Right renal cortex interstitium (tissue), 3 donors: ENCODE measurements around the gene LRP1-AS. TPM values are rescaled to one million over a fixed set of nuclear protein-coding genes. Genes with fewer than 3 reads are reported as not detected.
"Not testable (repeated sequence)": the region's sequence is repeated elsewhere in the genome, so short reads cannot be mapped to it uniquely, and the experiment has no call there.

Experiments
- DNase-seq, 3 donors: peaks; one replicate each; pipeline ENCODE4 v3.0.0-alpha.2; 2013; ENCODE audit warnings: low read depth in 3 of 3, low spot score in 2 of 3
- polyA plus RNA-seq, 3 donors: library from polyadenylated mRNA; unstranded; fragments of 120-200 nt; gene quantifications; one replicate each; pipeline ENCODE4 v1.2.1, GENCODE V29; 2013; ENCODE audit not compliant: insufficient read length in 3 of 3

LRP1-AS gene
- polyA plus RNA-seq, 3 donors: 0.44 TPM; not detected in 2

DNA sequence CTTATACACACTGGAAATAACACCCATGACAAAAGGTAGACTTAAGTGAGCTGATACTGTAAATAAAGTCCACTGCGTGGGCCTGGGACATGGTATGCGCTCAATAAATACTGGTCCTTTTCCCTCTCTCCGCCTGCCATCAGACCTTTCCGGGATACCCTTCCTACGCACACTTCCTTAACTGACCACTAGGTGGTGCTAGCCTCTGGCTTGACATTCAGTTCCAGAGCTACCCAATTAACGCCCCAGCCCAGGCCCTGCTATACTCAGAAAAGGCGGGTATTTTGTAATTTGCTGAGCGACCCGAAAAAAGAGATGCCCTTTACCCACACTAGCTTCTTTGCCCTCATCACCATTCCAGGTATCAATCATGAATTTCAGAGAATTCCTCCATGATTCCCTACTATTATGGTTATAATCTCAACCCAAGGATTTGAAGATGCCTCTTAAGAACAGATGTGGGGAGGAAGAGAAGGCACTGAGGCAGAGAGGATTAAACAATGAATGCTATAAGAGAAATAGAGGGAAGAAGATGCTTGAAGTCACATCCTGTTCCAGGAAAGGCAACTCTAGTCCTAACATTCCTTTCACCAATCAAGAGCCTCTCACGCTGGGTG, 23.1 kb downstream of the LRP1-AS start:
- DNase-seq: no peak

GRCh38 chr12:57123813-57124212, 23.6 kb downstream of the LRP1-AS start:
- no peak for DNase-seq

DNA sequence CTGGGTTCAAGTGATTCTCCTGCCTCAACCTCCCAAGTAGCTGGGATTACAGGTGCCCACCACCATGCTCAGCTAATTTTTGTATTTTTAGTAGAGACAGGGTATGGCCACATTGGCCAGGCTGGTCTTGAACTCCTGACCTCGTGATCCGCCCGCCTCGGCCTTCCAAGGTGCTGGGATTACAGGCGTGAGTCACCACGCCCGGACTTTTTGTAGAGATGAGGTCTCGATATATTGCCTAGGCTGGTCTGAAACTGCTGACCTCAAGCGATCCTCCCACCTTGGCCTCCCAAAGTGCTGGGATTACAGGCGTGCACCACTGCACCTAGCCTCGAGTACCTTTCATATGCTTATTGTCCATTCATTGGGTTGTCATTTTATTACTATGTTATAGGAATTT, 26.7 kb downstream of the LRP1-AS start:
- not testable (repeated sequence) for DNase-seq

DNA sequence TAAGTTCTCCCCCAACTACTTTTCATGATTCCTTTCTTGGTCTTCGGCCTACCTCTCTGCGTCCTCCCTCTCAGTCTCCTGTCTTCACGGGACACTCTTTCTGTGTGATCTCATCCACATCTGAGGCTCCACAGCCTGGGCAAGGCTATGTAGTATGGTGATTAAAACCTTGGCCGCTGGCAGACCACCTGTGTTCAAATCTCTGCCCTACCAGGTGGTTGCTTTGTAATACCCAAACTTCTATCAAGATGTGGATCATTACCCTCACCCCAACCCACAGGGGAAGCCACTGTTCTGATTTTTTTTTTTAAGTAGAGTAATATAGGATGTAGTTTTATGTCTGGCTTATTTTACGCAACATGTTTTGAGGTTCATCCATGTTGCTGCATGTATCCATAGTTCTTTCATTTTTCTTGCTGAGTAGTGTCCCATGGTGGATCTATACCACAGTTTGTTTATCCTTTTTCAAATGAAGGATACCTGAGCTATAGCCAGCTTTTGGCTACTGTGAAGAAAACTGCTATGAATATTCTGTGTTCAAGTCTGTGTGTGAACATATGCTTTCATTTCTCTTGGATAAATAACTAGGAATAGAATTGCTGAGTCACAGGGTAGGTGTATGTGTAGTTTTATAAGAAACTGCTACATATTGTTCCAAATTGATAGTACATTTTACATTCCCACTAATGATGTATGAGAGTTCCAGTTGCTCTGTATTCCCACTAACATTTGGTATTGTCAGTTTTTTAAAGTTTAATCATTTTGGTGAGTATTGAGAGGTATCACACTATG, 27.9 kb downstream of the LRP1-AS start:
- no peak for DNase-seq

DNA sequence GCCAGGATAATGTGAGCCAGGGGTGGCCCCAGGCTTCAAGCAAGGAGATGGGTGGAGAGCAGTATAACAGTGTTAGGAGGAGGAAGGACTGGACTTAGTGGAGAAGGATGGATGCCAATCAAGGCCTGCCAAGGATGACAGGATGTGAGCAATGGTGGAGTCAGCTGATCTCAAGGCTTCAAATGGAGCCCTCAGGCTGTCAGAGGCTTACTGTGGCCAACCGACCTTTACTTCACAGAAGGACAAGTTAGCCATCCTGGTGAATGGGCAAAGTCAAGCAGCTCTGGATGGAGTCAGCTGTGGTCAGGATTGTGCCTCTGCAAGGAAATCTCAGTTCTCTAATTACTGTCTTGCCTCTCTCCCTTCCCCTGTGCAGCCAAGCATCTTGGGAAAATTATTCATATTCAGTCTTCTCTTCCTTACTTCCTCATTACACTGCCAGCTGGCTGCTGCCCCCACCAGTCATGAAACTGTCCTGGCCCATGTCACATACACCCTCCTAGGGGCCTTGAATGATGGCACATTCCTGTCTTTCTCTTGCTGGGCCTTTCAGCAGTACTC, 28.6 kb downstream of the LRP1-AS start:
- DNase-seq: no peak

GRCh38 chr12:57116580-57117281, 30.7 kb downstream of the LRP1-AS start:
- no peak for DNase-seq

DNA sequence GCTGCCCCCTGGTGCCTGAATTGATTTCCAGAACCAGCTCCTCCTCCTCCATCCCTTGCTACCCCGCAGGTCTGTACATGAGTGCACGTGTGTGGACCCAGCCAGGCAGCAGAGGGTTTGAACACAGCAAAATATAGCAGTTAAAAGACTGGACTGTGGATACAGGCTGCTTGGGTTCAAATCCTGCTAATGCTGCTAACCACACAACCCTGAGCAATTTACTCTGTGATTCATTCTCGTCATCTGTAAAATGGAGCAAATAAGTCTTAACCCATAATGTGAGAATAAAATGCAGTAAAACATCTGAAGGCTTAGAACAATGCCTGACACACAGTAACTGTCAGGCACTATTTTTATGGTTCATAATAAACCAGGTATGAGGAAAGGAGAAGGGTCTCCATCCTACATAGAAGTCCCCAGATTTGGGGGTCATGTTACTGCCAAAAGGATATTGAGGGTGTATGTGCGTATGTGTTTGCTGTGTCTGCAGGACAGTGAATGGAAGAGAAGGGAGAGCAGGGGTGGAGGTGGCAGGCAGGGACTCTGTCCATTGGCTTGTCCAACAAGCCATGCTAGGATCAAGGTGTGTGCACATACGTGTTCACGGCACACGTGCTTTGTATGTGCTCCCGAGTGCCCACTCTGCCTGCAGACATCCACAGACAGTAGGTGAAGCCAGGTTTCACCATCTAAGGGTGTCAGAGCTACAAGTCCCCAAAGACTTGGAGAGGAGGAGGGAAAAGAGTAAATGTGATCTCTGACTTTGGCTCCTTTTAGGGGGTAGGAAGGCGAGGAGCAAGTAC, 34.7 kb downstream of the LRP1-AS start:
- DNase-seq: no peak

GRCh38 chr12:57111031-57111734, 36.2 kb downstream of the LRP1-AS start, which contains the start of gene STAT6:
Gene STAT6, minus strand, starts transcription at chr12:57111362. Its CDS starts 3,084 bp downstream, at chr12:57108278.
- DNase-seq: no peak

DNA sequence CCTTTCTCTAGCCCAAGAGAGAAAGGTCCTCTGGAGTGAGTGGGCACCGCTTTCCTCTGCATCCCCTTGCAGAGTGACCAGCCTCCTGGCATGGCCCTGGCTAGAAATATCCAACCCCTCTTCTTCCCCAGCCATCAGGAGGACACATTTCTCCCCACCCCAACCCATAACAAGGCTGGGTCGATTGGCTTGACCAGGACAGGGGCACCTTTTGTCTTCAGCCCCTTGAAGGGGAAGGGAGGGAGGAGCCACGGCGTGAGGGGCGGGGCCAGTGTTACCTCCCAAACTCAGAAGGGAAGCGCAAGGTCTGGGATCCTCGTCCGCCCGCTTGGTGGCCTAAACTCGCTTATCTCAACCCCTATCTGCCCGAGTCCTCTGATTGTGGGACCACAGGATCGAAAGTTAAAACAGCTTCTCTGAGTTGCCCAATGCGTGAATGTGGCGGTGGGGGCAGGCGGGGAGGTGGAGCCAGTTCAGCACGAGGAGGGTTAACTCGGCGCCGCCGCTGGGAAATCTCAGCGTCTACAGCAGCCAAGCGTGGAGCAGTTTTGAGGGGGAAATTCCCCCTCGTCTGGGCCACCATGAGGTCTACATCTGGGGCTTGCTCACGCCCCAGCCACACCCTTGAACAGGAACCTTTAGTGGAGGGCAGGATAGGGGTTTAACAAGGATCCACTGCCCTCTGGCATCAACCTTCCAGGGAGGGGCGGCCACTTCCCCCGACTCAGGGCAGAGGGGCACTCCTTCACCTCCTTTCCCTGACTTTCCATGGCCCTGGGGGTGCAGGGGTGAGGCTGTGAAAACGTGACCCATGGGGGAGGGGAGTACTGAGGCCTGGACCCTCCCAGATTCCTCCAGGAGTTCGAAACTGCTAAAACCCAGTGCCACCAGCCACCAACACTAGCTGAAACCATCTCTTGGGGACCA, 37.1 kb downstream of the LRP1-AS start:
- no peak for DNase-seq

DNA sequence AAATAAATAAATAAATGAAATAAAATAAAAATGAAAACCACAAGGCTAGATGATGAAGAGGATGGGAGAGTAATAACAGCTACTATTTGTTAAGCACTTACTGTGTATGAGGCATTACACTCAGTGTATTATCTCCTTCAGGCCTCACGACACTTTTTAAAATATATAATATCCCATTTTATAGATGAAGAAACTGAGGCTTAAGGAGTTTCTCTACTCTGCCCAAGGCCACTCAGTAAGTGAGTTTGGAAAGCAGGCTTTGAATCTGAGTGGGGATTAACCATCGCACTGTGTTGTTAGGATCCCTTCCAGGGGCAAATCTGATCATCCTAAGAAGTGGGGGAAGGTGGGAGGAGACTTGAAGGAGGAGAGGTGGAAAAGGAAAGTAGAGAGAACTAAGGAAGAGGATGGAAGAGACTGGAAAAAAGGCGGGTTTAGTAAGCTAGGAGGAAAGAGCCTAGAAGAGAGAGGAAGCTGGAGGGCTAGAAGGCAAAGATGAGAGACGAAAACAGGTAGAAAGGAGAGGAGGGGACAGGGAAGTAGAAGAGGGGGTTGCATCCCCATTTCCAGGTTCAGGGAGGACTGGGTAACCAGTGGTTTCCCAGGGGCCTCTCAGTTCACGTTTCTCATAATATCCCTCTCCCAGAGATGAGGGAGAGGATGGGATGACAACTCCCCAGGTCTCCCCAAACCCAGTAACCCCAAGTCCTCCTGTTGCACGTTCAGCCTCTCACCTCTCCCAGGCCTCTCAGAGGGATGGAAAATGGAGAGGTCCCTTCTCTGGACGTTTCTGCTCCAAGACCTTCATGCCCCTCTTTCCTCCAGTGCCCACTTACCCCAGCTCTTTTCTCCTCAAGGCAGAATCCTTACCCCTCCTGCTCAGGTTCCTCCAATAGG, 38.0 kb downstream of the LRP1-AS start:
- DNase-seq: no peak

DNA sequence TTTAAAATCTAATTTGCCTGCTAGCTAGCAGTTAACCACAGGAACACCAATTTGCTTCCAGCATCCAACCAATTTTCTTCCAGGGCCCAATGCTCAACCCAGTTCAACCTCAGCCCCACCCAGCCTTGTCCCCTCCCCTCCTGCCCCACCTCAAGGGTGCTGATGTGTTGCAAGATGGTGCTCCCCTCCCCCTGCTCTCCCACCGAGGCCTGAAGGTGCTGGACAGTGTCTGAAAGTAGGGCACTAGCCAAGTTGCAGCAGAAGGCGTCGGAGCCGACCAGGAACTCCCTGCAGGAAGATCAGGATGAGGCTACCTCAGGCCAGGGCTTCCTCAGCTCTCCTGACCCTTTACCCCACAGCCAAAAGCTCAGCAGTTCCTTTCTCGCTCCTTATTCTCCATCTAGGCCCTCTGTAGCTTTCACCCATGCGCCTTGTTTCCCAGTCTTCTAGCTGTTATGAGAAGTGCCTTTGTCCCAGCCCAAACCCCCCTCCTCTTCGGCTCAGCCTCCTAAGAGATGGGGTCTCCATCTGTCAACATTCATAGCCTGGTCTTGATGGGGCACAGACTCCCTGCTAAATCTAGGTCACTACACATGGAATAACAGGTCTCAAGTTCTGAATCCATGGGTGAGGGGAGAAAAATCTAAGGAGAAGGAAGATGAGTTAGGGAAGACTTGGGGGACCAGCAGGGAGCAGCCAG, 39.8 kb downstream of the LRP1-AS start:
- DNase-seq: no peak

GRCh38 chr12:57106021-57106708, 41.3 kb downstream of the LRP1-AS start:
- no peak for DNase-seq

GRCh38 chr12:57105011-57105753, 42.2 kb downstream of the LRP1-AS start:
- no peak for DNase-seq

GRCh38 chr12:57104292-57104910, 43.0 kb downstream of the LRP1-AS start:
- DNase-seq: no peak

- no peak for DNase-seq
These were observed 43.6 kb downstream of the LRP1-AS start for GRCh38 chr12:57103856-57104255.
